HG03025 (cell line): ENCODE results near the gene CCDC150.
"Not testable (repeated sequence)": the region's sequence is repeated elsewhere in the genome, so short reads cannot be mapped to it uniquely, and the experiment has no call there.

Experiments used
- ATAC-seq: cut with Tn5 transposase; IDR thresholded peaks from one replicate; pipeline ENCODE4 v1.9.1; 2021; ENCODE audit warnings: mild to moderate bottlenecking, moderate library complexity; ENCODE audit not compliant: unreplicated experiment, low FRiP score

Gene CCDC150

GRCh38 chr2:196630531-196630930, 9.0 kb upstream of the CCDC150 start:
- no peak for ATAC-seq

- ATAC-seq = no peak
Observed at GRCh38 chr2:196635156-196635555, 4.4 kb upstream of the CCDC150 start.

GRCh38 chr2:196638765-196639164, 750 bp upstream of the CCDC150 start:
- ATAC-seq = no peak

- ATAC-seq = peak; percentile 7
Observed at GRCh38 chr2:196640031-196640548, 575 bp downstream of the CCDC150 start.

- no peak for ATAC-seq
Observed at GRCh38 chr2:196649202-196649601, 9.7 kb downstream of the CCDC150 start.

- no peak for ATAC-seq
Observed at GRCh38 chr2:196651387-196652094, 12.0 kb downstream of the CCDC150 start.

- no peak for ATAC-seq
Observed at GRCh38 chr2:196652869-196653268, 13.4 kb downstream of the CCDC150 start.

- no peak for ATAC-seq
Observed at GRCh38 chr2:196653843-196654242, 14.3 kb downstream of the CCDC150 start.

GRCh38 chr2:196655761-196656160, 16.2 kb downstream of the CCDC150 start:
- no peak for ATAC-seq

GRCh38 chr2:196657333-196657732, 17.8 kb downstream of the CCDC150 start:
- no peak for ATAC-seq

GRCh38 chr2:196659844-196660243, 20.3 kb downstream of the CCDC150 start:
- no peak for ATAC-seq

- no peak for ATAC-seq
Observed at GRCh38 chr2:196660244-196660643, 20.7 kb downstream of the CCDC150 start.

GRCh38 chr2:196670342-196670741, 30.8 kb downstream of the CCDC150 start:
- no peak for ATAC-seq

- ATAC-seq = no peak
Observed at GRCh38 chr2:196675963-196676362, 36.4 kb downstream of the CCDC150 start.

- no peak for ATAC-seq
Observed at GRCh38 chr2:196677404-196677803, 37.9 kb downstream of the CCDC150 start.

GRCh38 chr2:196679368-196679767, 39.9 kb downstream of the CCDC150 start:
- ATAC-seq = no peak

GRCh38 chr2:196681510-196681909, 42.0 kb downstream of the CCDC150 start:
- ATAC-seq = no peak

- no peak for ATAC-seq
Observed at GRCh38 chr2:196685792-196686191, 46.3 kb downstream of the CCDC150 start.

GRCh38 chr2:196686737-196687136, 47.2 kb downstream of the CCDC150 start:
- ATAC-seq = not testable (repeated sequence)

GRCh38 chr2:196696423-196697079, 57.0 kb downstream of the CCDC150 start:
- no peak for ATAC-seq

- ATAC-seq = no peak
Observed at GRCh38 chr2:196697825-196698224, 58.3 kb downstream of the CCDC150 start.

GRCh38 chr2:196702641-196703040, 63.1 kb downstream of the CCDC150 start:
- ATAC-seq = no peak
